Testis (tissue), 3 donors: ENCODE measurements around the gene ANKRD33. TPM values are rescaled to one million over a fixed set of nuclear protein-coding genes. Genes with fewer than 3 reads are reported as not detected.

ENCODE experiments used
- DNase-seq: peaks from one replicate; pipeline ENCODE4 v3.0.0-alpha.2; 2019
- H3K27ac ChIP-seq, 2 donors: fragments of 200-600 bp; sonication (generic); one replicate each; pipeline ENCODE4 v1.5.1; 2019
- H3K27me3 ChIP-seq: fragments of 200-600 bp; sonication (generic); one replicate; pipeline ENCODE4 v1.5.1; 2019
- H3K36me3 ChIP-seq: fragments of 200-600 bp; sonication (generic); one replicate; pipeline ENCODE4 v1.5.1; 2017; ENCODE audit warnings: low read depth; ENCODE audit errors: missing control alignments
- H3K4me1 ChIP-seq: fragments of 200-600 bp; sonication (generic); one replicate; pipeline ENCODE4 v1.5.1; 2019
- H3K4me3 ChIP-seq, 2 donors: fragments of 200-600 bp; sonication (generic); one replicate each; pipeline ENCODE4 v1.5.1; 2017 to 2019
- H3K9me3 ChIP-seq: fragments of 200-600 bp; sonication (generic); one replicate; pipeline ENCODE4 v1.5.1; 2017
- POLR2A ChIP-seq: fragments of 450-650 bp; IDR thresholded peaks from one replicate; pipeline ENCODE4 v1.6.1; 2017; ENCODE audit warnings: antibody characterized with exemption, mild to moderate bottlenecking, moderate library complexity
- WGBS, 2 donors: methylation state at CpG; one replicate each; pipeline ENCODE4 v1.1.5; 2018; 5-methylcytosine and 5-hydroxymethylcytosine counted together
- intact Hi-C: fragments of 100-400 bp; cut with DNase I; formaldehyde crosslinking; loops from one replicate; pipeline ENCODE4 v1.15.1; 2023; ENCODE audit warnings: low total_unique reads
- polyA plus RNA-seq: library from polyadenylated mRNA; stranded (reverse); fragments of 350-450 nt; fragmentation: Illumina TruSeq; extraction: RNeasy Lipid Tissue Mini Kit (QIAGEN cat#74804); gene quantifications from one replicate; pipeline ENCODE4 v1.2.3, GENCODE V29; 2014; ENCODE audit warnings: low read depth, low replicate concordance; ENCODE audit not compliant: insufficient read depth
- total RNA-seq, 2 donors: library from RNA; depleted of rRNA; stranded (reverse); fragments of >200 nt; gene quantifications; one replicate each; pipeline ENCODE4 v1.2.3, GENCODE V29; 2016
- TF ChIP-seq, protein P1 (sequence below), 3 experiments: fragments of 450-650 bp in 2 of 3; fragments of 200-600 bp in 1 of 3; sonication (generic) in 1 of 3; IDR thresholded peaks; one replicate each; pipeline ENCODE4 v1.5.1; 2016 to 2019; ENCODE audit warnings: antibody characterized with exemption in 3 of 3, mild to moderate bottlenecking in 2 of 3, moderate library complexity in 1 of 3

The ANKRD33 gene
- total and polyA plus RNA-seq, 3 donors from 2014 or later = 0.25 to 0.68 TPM; not detected in 1

DNA sequence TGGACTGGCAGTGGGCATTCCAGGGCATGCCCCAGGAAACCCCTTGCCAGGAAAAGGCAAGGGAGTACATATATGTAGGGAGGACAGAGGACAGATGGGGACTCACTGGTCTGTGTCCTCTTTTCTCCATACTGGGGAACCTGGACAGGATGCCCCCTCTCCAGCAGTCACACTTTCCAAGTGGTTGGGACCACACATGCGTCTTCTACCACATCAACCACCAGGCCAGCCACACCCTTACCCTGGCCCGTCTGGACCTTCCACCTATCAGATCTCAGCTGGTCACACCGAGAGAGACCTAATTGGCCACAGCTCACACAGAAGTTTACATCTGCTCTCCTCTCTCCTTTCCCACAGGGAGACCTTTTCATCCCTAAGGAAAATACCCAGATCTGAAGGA is 8.3 kb downstream of the ANKRD33 start:
- Histone ChIP-seq H3K27ac (no peak overlapping the region), H3K27me3 (no peaks in the 10 kb centered on the region), H3K4me1 (no peaks in the 10 kb centered on the region), H3K4me3 (no peak overlapping the region), H3K36me3 (no peaks in the 10 kb centered on the region), H3K9me3 (no peaks in the 10 kb centered on the region)
- WGBS, 2 donors = 69 to 73% methylated on average over 3 of the region's 3 CpGs
- no peak for TF ChIP-seq POLR2A
- TF ChIP-seq, protein P1, sequence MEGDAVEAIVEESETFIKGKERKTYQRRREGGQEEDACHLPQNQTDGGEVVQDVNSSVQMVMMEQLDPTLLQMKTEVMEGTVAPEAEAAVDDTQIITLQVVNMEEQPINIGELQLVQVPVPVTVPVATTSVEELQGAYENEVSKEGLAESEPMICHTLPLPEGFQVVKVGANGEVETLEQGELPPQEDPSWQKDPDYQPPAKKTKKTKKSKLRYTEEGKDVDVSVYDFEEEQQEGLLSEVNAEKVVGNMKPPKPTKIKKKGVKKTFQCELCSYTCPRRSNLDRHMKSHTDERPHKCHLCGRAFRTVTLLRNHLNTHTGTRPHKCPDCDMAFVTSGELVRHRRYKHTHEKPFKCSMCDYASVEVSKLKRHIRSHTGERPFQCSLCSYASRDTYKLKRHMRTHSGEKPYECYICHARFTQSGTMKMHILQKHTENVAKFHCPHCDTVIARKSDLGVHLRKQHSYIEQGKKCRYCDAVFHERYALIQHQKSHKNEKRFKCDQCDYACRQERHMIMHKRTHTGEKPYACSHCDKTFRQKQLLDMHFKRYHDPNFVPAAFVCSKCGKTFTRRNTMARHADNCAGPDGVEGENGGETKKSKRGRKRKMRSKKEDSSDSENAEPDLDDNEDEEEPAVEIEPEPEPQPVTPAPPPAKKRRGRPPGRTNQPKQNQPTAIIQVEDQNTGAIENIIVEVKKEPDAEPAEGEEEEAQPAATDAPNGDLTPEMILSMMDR (IDR thresholded peaks at IDR 0.05) = no peak
- intact Hi-C loops = loop anchor here (5.0 kb wide), 1 partner anchor 81 kb away; no protein-coding TSS in a partner anchor
- no peak for DNase-seq

DNA sequence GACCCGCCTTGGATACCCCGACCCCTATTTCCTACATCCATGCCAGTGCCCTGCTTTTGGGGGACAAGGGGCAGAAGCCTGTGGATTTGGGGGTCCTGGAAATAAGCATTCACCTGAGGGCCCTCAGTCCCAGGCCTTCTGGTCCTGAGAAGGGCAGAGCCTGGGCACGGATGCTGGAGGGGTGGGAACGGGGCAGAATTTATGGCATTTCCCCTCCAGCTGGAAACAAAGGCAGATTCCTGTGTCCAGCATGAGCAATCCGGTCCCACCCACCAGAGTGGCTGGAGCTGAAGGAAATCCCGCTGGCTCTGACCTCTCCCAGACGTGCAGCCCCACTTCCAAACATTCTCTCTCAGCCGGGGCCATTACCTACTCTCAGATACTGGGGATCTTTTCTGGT is 9.3 kb downstream of the ANKRD33 start:
- 84 to 86% methylated on average over 7 to 8 of the region's 8 CpGs for WGBS, 2 donors

DNA sequence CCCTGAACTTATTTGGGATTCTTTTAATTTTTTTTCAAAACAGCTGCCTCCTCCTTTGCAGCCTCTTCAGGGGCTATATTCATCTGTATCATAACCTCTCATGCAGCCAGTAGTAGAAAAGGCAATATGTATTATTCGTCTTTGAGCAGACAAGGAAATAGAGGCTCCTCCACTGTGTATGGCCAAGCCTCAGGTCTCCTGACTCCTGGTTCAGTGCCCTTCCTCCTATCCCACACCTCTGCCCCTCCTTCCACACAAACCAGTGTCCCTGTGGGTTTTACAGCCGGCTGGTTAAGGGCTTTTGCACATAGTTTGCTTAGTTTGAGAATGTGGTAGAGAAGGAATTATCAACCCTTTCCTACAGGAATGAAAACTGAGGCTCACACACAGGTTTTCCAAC is 10.6 kb downstream of the ANKRD33 start:
- WGBS, 2 donors = 81 to 89% methylated on average over 2 of the region's 2 CpGs
- intact Hi-C loops = loop anchor here (5.0 kb wide), 1 partner anchor 79 kb away; no protein-coding TSS in a partner anchor
- DNase-seq = no peak

More for the DNA sequence above, 9.3 kb downstream of the ANKRD33 start:
- no peak overlapping the region for H3K27ac ChIP-seq
- H3K27me3 ChIP-seq = no peaks in the 10 kb centered on the region
- TF ChIP-seq, protein P1 (IDR thresholded peaks at IDR 0.05) = no peak
- no peak for TF ChIP-seq POLR2A
- H3K4me1 ChIP-seq = no peaks in the 10 kb centered on the region
- H3K9me3 ChIP-seq = no peaks in the 10 kb centered on the region
- no peaks in the 10 kb centered on the region for H3K36me3 ChIP-seq
- no peak for DNase-seq
- no peak overlapping the region for H3K4me3 ChIP-seq
- intact Hi-C loops = loop anchor here (5.0 kb wide), 1 partner anchor 80 kb away; no protein-coding TSS in a partner anchor

DNA sequence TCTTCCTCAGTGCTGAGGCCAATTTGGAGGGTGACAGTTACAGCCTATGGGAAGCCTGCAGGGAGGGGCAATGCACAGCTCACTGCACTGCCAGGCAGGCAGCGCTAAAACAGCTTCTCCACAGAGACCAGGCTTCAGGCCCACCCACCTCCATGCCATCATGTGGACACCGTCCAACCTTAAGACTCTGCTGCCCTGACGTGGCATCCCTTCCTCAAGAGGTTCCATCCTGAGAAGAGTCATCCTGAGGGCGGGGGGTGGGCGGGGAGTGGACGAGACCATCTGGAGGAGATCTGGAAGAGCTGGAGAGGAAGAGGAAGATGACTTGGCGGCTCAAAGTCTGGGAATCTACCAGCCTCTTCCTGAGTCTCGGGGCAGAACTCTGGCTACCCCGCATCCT is 11.0 kb downstream of the ANKRD33 start:
- WGBS, 2 donors = 77 to 89% methylated on average over 9 of the region's 9 CpGs
- Histone ChIP-seq H3K27me3 (no peaks in the 10 kb centered on the region), H3K36me3 (no peaks in the 10 kb centered on the region), H3K9me3 (no peaks in the 10 kb centered on the region), H3K27ac (no peak overlapping the region), H3K4me3 (no peak overlapping the region), H3K4me1 (no peaks in the 10 kb centered on the region)
- DNase-seq = no peak
- TF ChIP-seq, protein P1 (IDR thresholded peaks at IDR 0.05) = no peak
- TF ChIP-seq POLR2A = no peak
- intact Hi-C loops = loop anchor here (5.0 kb wide), 1 partner anchor 78 kb away; no protein-coding TSS in a partner anchor

More for the DNA sequence above, 10.6 kb downstream of the ANKRD33 start:
- Histone ChIP-seq H3K27me3 (no peaks in the 10 kb centered on the region), H3K36me3 (no peaks in the 10 kb centered on the region), H3K27ac (no peak overlapping the region), H3K4me3 (no peak overlapping the region), H3K9me3 (no peaks in the 10 kb centered on the region), H3K4me1 (no peaks in the 10 kb centered on the region)
- no peak for TF ChIP-seq POLR2A
- TF ChIP-seq, protein P1 (IDR thresholded peaks at IDR 0.05) = no peak

DNA sequence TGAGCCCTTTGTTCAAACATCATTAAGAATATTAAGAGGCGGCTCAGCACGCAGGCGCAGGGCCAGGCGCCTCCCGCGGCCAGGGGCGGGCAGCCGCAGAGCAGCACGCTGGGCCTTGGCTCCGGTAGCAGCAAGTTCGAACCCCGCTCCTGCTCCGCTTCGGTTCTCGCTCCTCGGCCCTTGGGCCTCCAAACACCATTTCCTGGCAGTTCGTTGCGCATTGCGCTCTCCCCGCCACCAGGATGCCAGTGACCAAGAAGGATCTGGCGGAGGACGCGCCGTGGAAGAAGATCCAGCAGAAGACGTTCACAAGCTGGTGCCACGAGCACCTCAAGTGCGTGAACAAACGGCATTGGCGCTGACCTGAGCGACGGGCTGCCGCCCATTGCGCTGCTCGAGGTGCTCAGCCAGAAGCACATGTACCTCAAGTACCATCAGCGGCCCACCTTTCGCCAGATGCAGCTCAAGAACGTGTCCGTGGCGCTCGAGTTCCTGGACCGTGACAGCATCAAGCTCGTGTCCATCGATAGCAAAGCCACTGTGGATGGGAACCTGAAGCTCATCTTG is 12.5 kb downstream of the ANKRD33 start:
- no peak for DNase-seq
- peak overlapping the region in 1 of 2 donors; percentile 20 for H3K4me3 ChIP-seq
- intact Hi-C loops = no loop called here
- peaks cover 3% of the 10 kb centered on the region for H3K4me1 ChIP-seq
- WGBS, 2 donors = 85 to 86% methylated on average over 19 to 43 of the region's 43 CpGs
- no peak overlapping the region for H3K27ac ChIP-seq
- H3K27me3 ChIP-seq = no peaks in the 10 kb centered on the region
- H3K9me3 ChIP-seq = no peaks in the 10 kb centered on the region
- TF ChIP-seq, protein P1 (IDR thresholded peaks at IDR 0.05) = no peak
- TF ChIP-seq POLR2A = no peak
- no peaks in the 10 kb centered on the region for H3K36me3 ChIP-seq
